ENCODE data around the gene TAC3.

- no peak for TF ChIP-seq CTCF (IDR thresholded peaks at IDR 0.05; ENCODE audit: extremely low read depth in 1 of 2, insufficient read depth in 1 of 2, low read depth in 1 of 2, low read length in 2 of 2)
- no peak for TF ChIP-seq POLR2A (IDR thresholded peaks at IDR 0.05; ENCODE audit: low read depth, low read length)
- no peak for TF ChIP-seq MAX (IDR thresholded peaks at IDR 0.05; ENCODE audit: insufficient read depth, insufficient read length)
- TF ChIP-seq POLR2AphosphoS5 (IDR thresholded peaks at IDR 0.05; ENCODE audit: insufficient read depth, low read depth, low read length) = no peak
- no peak for TF ChIP-seq MYC (IDR thresholded peaks at IDR 0.05; ENCODE audit: low read depth, low read length)
- no peak for TF ChIP-seq EZH2 (IDR thresholded peaks at IDR 0.05; ENCODE audit: borderline replicate concordance, low read depth, low read length, severe bottlenecking)
- TF ChIP-seq JUN (IDR thresholded peaks at IDR 0.05; ENCODE audit: borderline replicate concordance, insufficient read depth, insufficient read length, low read depth) = no peak
- TF ChIP-seq GATA2 (IDR thresholded peaks at IDR 0.05; ENCODE audit: insufficient read depth, insufficient read length, low read depth, low read length) = no peak
- no peak for TF ChIP-seq FOS (IDR thresholded peaks at IDR 0.05; ENCODE audit: borderline replicate concordance, insufficient read depth, low read length)
Observed at GRCh38 chr12:56987011-56987410, 29.3 kb downstream of the TAC3 start.

All from endothelial cell of umbilical vein (primary cell).